ENCODE results near the gene EIF2B2. TPM values are rescaled to one million over a fixed set of nuclear protein-coding genes. Genes with fewer than 3 reads are reported as not detected.

Gene EIF2B2
- total RNA-seq, 1 experiment from 2014 or later = 48.3 TPM

DNA sequence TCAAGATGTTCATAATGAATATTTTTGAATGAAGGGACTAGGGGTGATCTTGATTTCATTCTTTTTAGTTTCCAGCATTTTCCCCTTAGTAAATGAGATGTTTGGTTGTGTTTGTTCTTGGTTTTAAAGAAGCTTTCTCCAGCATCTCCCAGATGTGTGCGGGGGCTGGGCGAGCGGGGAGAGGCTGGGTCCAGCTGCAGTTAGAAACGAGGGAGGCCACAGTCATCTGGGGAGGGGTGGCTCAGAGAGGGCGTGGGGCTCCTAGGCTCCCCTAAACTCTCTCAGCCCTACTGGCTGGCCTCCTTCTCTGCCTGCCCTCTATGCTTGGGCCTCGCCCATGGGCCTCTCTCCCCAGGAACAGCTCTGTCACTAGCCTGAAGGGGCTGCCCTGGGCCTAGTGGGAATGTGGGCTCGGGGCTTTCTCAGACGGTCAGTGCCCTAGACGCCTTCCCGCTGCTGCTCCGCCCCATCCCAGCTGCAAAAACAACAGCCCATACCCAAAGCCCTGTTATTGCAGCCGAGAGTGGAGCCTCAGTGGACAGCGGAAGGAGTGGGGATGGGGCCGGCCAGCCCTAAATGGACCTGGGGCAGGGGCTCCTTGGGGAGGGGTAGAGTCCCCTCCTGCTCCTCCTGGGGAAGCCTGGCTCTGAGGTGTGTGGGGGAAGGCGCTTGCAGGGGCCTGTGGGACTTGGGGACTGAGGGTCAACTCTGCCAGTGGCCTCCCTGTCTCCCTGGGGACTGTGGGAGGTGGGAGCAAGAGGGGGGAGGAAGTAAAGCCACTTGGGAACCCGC lies 18.3 kb upstream of the EIF2B2 start:
- no peak overlapping the region for H3T11ph ChIP-seq (ENCODE audit: low read length)
- no peak overlapping the region for H3K4me3 Mint-ChIP-seq
- H3K9me3 ChIP-seq (ENCODE audit: control insufficient read depth, low read depth, low read length) = no peaks in the 10 kb centered on the region
- no peak overlapping the region for H2BK5ac ChIP-seq (ENCODE audit: insufficient read length, low read length)
- TF ChIP-seq, protein P1, sequence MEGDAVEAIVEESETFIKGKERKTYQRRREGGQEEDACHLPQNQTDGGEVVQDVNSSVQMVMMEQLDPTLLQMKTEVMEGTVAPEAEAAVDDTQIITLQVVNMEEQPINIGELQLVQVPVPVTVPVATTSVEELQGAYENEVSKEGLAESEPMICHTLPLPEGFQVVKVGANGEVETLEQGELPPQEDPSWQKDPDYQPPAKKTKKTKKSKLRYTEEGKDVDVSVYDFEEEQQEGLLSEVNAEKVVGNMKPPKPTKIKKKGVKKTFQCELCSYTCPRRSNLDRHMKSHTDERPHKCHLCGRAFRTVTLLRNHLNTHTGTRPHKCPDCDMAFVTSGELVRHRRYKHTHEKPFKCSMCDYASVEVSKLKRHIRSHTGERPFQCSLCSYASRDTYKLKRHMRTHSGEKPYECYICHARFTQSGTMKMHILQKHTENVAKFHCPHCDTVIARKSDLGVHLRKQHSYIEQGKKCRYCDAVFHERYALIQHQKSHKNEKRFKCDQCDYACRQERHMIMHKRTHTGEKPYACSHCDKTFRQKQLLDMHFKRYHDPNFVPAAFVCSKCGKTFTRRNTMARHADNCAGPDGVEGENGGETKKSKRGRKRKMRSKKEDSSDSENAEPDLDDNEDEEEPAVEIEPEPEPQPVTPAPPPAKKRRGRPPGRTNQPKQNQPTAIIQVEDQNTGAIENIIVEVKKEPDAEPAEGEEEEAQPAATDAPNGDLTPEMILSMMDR (conservative IDR thresholded peaks at IDR 0.05) = no peak
- no peaks in the 10 kb centered on the region for H3K79me2 ChIP-seq (ENCODE audit: insufficient read depth, low read length)
- no peak overlapping the region for H2BK15ac ChIP-seq (ENCODE audit: low read depth, low read length)
- H2BK12ac ChIP-seq (ENCODE audit: insufficient read length, low read depth, low read length) = no peak overlapping the region
- H3K23me2 ChIP-seq (ENCODE audit: insufficient read length, low read depth, low read length, poor library complexity, severe bottlenecking) = no peaks in the 10 kb centered on the region
- no peaks in the 10 kb centered on the region for H3K9me3 Mint-ChIP-seq
- no peak overlapping the region for H3K18ac ChIP-seq (ENCODE audit: insufficient read length, low read depth, low read length)
- H3K27ac Mint-ChIP-seq = no peak overlapping the region; a peak in 1 of 7 replicates
- H3K27ac ChIP-seq (ENCODE audit: insufficient read length, low read depth, low read length) = no peak overlapping the region
- no peak overlapping the region for H2BK120ac ChIP-seq (ENCODE audit: low read depth, low read length, poor library complexity, severe bottlenecking)
- no peak overlapping the region for H2BK20ac ChIP-seq (ENCODE audit: low read depth, low read length, poor library complexity, severe bottlenecking)
- no peaks in the 10 kb centered on the region for H3K27me3 ChIP-seq (ENCODE audit: insufficient read depth, low read length)
- H3K27me3 Mint-ChIP-seq (ENCODE audit: low read depth) = no peaks in the 10 kb centered on the region
- WGBS (ENCODE audit: extremely low coverage, insufficient read length, low lambda C conversion rate) = no CpG with 5 or more reads among the region's 16 CpGs
- H4K5ac ChIP-seq (ENCODE audit: insufficient read length, low read depth, low read length) = no peak overlapping the region
- H3K4me1 ChIP-seq (ENCODE audit: insufficient read depth, low read length) = no peaks in the 10 kb centered on the region; the same call in 1 of the 2 replicates
- H2AK5ac ChIP-seq (ENCODE audit: insufficient read length, low read length) = no peak overlapping the region
- H3K36me3 Mint-ChIP-seq (ENCODE audit: insufficient read depth in 1 of 3, low read depth in 3 of 3) = no peaks in the 10 kb centered on the region; a peak in 1 of 7 replicates
- no peaks in the 10 kb centered on the region for H3K79me1 ChIP-seq (ENCODE audit: insufficient read depth, low read depth, low read length, poor library complexity, severe bottlenecking)
- DNase-seq = peak; percentile 19
- no peak overlapping the region for H2AFZ ChIP-seq (ENCODE audit: low read length)
- no peak overlapping the region for H3K4ac ChIP-seq (ENCODE audit: low read depth, low read length)
- no peaks in the 10 kb centered on the region for H4K20me1 ChIP-seq (ENCODE audit: control insufficient read depth, insufficient read depth, insufficient read length)
- no peak overlapping the region for H3K23ac ChIP-seq (ENCODE audit: insufficient read length, low read depth, low read length)
- no peak overlapping the region for H3K4me2 ChIP-seq (ENCODE audit: insufficient read depth, insufficient read length, low read length)
- peaks cover 19 to 34% of the 10 kb centered on the region in 2 experiments for H3K4me1 Mint-ChIP-seq
- H3K56ac ChIP-seq (ENCODE audit: insufficient read length, low read depth, low read length) = no peak overlapping the region
- H3K14ac ChIP-seq (ENCODE audit: insufficient read depth, low read length) = no peak overlapping the region
- no peak overlapping the region for H3K9ac ChIP-seq (ENCODE audit: extremely low read depth, insufficient read length, low read length)
- H4K91ac ChIP-seq (ENCODE audit: insufficient read length, low read depth, low read length) = no peak overlapping the region
- H4K8ac ChIP-seq (replicated peaks; ENCODE audit: insufficient read length, low read depth, low read length) = no peak overlapping the region

Data from H9 (cell line).